Mucosa of rectum (tissue), 2 donors: ENCODE measurements around the gene ATP6V0D1.

Source experiments
- H3K27ac ChIP-seq, 2 donors: one replicate each; pipeline ENCODE4 v1.7.0; 2013; ENCODE audit warnings: inconsistent platforms in 2 of 2, low read depth in 2 of 2, low read length in 2 of 2
- H3K27me3 ChIP-seq, 2 donors: one replicate each; pipeline ENCODE4 v1.7.0; 2013; ENCODE audit warnings: low read length in 2 of 2; ENCODE audit not compliant: control insufficient read depth in 2 of 2, insufficient read depth in 2 of 2
- H3K36me3 ChIP-seq, 2 donors: one replicate each; pipeline ENCODE4 v1.7.0; 2013; ENCODE audit warnings: low read length in 2 of 2; ENCODE audit not compliant: control insufficient read depth in 2 of 2, insufficient read depth in 2 of 2
- H3K4me1 ChIP-seq, 2 donors: one replicate each; pipeline ENCODE4 v1.7.0; 2013; ENCODE audit warnings: low read length in 2 of 2, mild to moderate bottlenecking in 1 of 2; ENCODE audit not compliant: control insufficient read depth in 2 of 2, insufficient read depth in 2 of 2
- H3K4me3 ChIP-seq, 2 donors: one replicate each; pipeline ENCODE4 v1.7.0; 2013; ENCODE audit warnings: low read length in 2 of 2
- H3K9ac ChIP-seq, 2 donors: one replicate each; pipeline ENCODE4 v1.7.0; 2013; ENCODE audit warnings: low read length in 2 of 2, low read depth in 1 of 2, mild to moderate bottlenecking in 1 of 2
- H3K9me3 ChIP-seq, 2 donors: one replicate each; pipeline ENCODE4 v1.7.0; 2013; ENCODE audit warnings: low read length in 2 of 2; ENCODE audit not compliant: control insufficient read depth in 2 of 2
- donor health status: healthy.
- donor health status: Normal muscosa, but diverticular disease.

The ATP6V0D1 gene

DNA sequence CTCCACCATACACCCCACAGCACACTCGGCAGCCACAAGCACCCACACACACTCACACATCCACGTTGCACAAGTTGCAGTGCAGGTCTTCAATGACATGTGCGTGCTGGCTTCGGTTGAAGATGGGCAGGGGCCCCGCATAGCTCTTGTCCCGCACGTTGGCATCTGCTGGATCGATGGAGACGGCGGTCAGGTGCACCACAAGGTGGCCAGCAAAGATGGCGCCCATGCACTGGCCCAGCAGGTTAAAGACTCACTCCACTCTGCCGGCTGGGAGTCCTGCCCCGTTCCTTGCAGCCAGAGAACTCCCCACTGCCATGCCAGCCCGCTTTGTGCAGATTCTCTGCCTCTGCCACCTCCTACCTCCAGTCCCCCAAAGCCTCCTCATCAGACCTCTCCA is 80.1 kb downstream of the ATP6V0D1 start:
- no peaks in the 10 kb centered on the region for H3K27me3 ChIP-seq
- H3K4me3 ChIP-seq: no peak overlapping the region
- peaks cover 32% of the 10 kb centered on the region in 2 donors for H3K4me1 ChIP-seq

DNA sequence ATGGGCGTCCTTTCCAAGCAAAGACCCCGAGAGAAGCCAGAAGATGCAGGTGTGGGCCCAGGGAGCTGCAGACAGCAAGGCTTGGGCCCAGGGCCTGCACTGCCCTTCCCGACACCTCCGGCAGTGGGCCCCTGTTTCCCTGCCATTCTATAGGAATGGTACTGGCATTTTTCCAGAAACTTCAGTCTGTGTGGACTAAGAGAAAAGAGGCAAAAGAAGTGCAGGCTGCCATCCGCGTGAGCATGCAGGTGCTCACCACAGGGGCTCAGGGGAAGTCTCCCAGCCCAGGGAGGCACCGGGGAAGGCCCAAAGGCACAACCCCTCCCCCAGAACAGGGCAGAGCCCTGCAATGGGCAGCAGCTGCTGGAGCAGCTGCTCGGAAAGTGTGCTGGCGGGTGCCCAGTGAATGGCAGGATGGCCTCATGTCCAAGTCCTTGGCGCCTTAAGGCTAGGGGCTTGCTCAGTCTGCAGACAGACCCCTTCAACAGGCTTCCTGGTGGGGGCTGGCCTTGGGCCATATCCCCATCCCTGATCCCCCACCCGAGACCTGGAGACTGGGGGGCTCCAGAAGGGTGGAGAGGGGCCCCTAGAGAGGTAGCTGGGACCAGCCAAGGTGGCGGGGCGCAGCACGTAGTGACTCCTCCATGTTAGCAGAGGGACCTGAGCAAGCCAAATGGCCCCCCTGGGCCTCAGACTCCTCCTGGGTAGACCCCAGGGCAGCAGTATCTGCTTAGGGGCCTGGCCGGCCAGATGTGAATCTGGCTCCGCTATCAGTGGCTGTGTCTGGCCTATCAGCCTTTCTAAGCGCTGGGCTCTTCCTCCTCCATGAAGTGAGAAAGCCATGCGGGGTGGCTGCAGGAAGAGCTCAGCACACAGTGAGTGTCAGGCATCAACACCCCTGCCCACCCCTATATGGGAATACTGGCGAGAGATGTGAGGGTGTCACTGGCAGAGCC is 80.9 kb downstream of the ATP6V0D1 start:
- peaks cover 34 to 36% of the 10 kb centered on the region in 2 donors for H3K4me1 ChIP-seq
- H3K27ac ChIP-seq: no peak overlapping the region
- H3K9ac ChIP-seq: peak overlapping the region in 1 of 2 donors; percentile 15
- no peak overlapping the region for H3K4me3 ChIP-seq
- H3K27me3 ChIP-seq: no peaks in the 10 kb centered on the region
- H3K36me3 ChIP-seq: no peaks in the 10 kb centered on the region
- H3K9me3 ChIP-seq: no peaks in the 10 kb centered on the region

More for the DNA sequence above, 80.1 kb downstream of the ATP6V0D1 start:
- Histone ChIP-seq H3K9me3 (no peaks in the 10 kb centered on the region), H3K36me3 (no peaks in the 10 kb centered on the region), H3K27ac (no peak overlapping the region), H3K9ac (no peak overlapping the region)

GRCh38 chr16:67399218-67399733 is 81.7 kb downstream of the ATP6V0D1 start:
- H3K9ac ChIP-seq: peak overlapping the region in 1 of 2 donors; percentile 15
- no peaks in the 10 kb centered on the region for H3K36me3 ChIP-seq
- H3K27ac ChIP-seq: no peak overlapping the region
- H3K4me3 ChIP-seq: no peak overlapping the region
- no peaks in the 10 kb centered on the region for H3K27me3 ChIP-seq
- H3K4me1 ChIP-seq: peaks cover 31% of the 10 kb centered on the region in 2 donors
- no peaks in the 10 kb centered on the region for H3K9me3 ChIP-seq

- no peaks in the 10 kb centered on the region for H3K27me3 ChIP-seq
- no peaks in the 10 kb centered on the region for H3K9me3 ChIP-seq
- peaks cover 30 to 32% of the 10 kb centered on the region in 2 donors for H3K4me1 ChIP-seq
- no peaks in the 10 kb centered on the region for H3K36me3 ChIP-seq
- H3K4me3 ChIP-seq: no peak overlapping the region
- H3K27ac ChIP-seq: no peak overlapping the region
- H3K9ac ChIP-seq: no peak overlapping the region
These were observed 82.3 kb downstream of the ATP6V0D1 start for GRCh38 chr16:67398546-67399217.

- H3K27ac ChIP-seq: no peak overlapping the region
- no peak overlapping the region for H3K4me3 ChIP-seq
- no peaks in the 10 kb centered on the region for H3K9me3 ChIP-seq
- H3K4me1 ChIP-seq: peaks cover 34 to 36% of the 10 kb centered on the region in 2 donors
- H3K9ac ChIP-seq: no peak overlapping the region
- H3K36me3 ChIP-seq: no peaks in the 10 kb centered on the region
- H3K27me3 ChIP-seq: no peaks in the 10 kb centered on the region
These were observed 83.0 kb downstream of the ATP6V0D1 start for GRCh38 chr16:67397812-67398545.

DNA sequence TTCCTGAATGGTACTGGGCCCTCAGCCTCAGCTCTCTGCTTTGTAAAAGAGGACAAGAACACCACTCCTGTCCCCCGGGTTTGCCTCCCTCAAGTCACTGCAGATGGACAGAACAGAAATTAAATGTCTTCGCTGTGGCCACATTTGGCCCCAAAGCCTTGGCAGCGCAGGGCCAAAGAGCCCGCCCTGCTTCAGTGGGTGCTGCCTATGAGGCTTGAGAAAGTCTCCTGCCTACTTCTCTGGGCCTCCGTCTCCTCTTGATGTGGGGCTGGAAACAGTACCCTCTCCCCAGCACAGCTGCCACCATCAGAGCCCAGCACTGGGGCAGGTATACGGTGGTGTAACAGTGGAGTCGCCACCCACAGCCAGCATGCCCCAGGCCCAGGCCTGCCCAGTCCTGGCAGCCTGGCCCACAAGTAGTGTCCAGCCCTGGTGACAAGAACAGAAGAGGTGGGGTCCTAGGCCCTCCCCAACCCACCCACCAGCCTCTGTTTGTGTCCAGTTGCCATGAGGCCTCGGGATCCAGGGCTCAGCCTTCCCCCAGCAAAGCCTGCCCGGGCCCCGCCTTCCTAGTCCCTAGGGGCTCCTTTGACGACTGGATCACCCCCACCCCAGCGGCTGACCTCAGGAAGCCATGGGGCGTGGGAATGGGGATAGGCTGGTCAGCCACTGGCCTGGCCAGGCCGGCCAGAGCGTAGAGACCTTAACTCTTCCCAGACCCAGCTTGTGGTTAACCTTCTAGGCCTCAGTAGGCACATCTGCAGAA is 83.7 kb downstream of the ATP6V0D1 start:
- no peaks in the 10 kb centered on the region for H3K9me3 ChIP-seq
- H3K9ac ChIP-seq: peak overlapping the region; percentile 36 to 47
- no peaks in the 10 kb centered on the region for H3K27me3 ChIP-seq
- peak overlapping the region; percentile 68 to 79 for H3K27ac ChIP-seq
- no peaks in the 10 kb centered on the region for H3K36me3 ChIP-seq
- peaks cover 37 to 43% of the 10 kb centered on the region in 2 donors for H3K4me1 ChIP-seq
- H3K4me3 ChIP-seq: no peak overlapping the region

GRCh38 chr16:67396159-67397035 is 84.6 kb downstream of the ATP6V0D1 start:
- H3K27ac ChIP-seq: peak overlapping the region; percentile 79
- no peaks in the 10 kb centered on the region for H3K27me3 ChIP-seq
- peaks cover 46 to 51% of the 10 kb centered on the region in 2 donors for H3K4me1 ChIP-seq
- H3K4me3 ChIP-seq: peak overlapping the region; percentile 7 to 31
- peak overlapping the region; percentile 63 to 70 for H3K9ac ChIP-seq
- no peaks in the 10 kb centered on the region for H3K9me3 ChIP-seq
- no peaks in the 10 kb centered on the region for H3K36me3 ChIP-seq

- H3K9ac ChIP-seq: peak overlapping the region; percentile 63 to 70
- H3K27ac ChIP-seq: peak overlapping the region; percentile 79
These were observed 85.3 kb downstream of the ATP6V0D1 start for GRCh38 chr16:67395458-67396158.

More at GRCh38 chr16:67395458-67396158, 85.3 kb downstream of the ATP6V0D1 start:
- no peaks in the 10 kb centered on the region for H3K36me3 ChIP-seq
- no peaks in the 10 kb centered on the region for H3K9me3 ChIP-seq
- H3K4me1 ChIP-seq: peaks cover 49 to 51% of the 10 kb centered on the region in 2 donors
- no peaks in the 10 kb centered on the region for H3K27me3 ChIP-seq
- H3K4me3 ChIP-seq: peak overlapping the region; percentile 7 to 31
